CD4-positive, alpha-beta T cell (primary cell): ENCODE data around the gene SLC39A9. TPM values are rescaled to one million over a fixed set of nuclear protein-coding genes. Genes with fewer than 3 reads are reported as not detected.

Source experiments
- ATAC-seq: fragments of 200-7000 bp; cut with Tn5 transposase; one replicate; pipeline ENCODE4 v1.10.0; 2022; ENCODE audit warnings: mild to moderate bottlenecking; ENCODE audit not compliant: poor library complexity
- CTCF ChIA-PET: fragments of 350-600 bp; sonication (Branson Sonifier 250); formaldehyde crosslinking; loops from one replicate; lab custom pipeline; 2021; ENCODE audit warnings: antibody characterized with exemption, inconsistent platforms; lab: Charles Lee
- POLR2A ChIA-PET: fragments of 350-600 bp; sonication (Branson Sonifier 250); formaldehyde crosslinking; loops from one replicate; lab custom pipeline; 2021; ENCODE audit warnings: antibody characterized with exemption, inconsistent platforms; lab: Charles Lee
- DNase-seq, 14 experiments: peaks; one replicate each; pipeline ENCODE4 v3.0.0-alpha.2; 2013 to 2020; ENCODE audit warnings: mixed read lengths in 2 of 14
- H3K27ac ChIP-seq, 2 donors: one replicate each; pipeline versions ENCODE4 v1.5.1 to v1.7.0; 2013; ENCODE audit warnings: low read length in 2 of 2, low read depth in 1 of 2, mild to moderate bottlenecking in 1 of 2
- H3K27me3 ChIP-seq, 2 experiments: 1 replicate in 1 of 2; 2 replicates in 1 of 2; pipeline versions ENCODE4 v1.6.1 to v1.7.0; 2013; ENCODE audit warnings: low read length in 2 of 2, control low read depth in 1 of 2, mild to moderate bottlenecking in 1 of 2, moderate library complexity in 1 of 2; ENCODE audit not compliant: insufficient read depth in 2 of 2, control insufficient read depth in 1 of 2
- H3K36me3 ChIP-seq: one replicate; pipeline ENCODE4 v1.6.1; 2013; ENCODE audit warnings: low read length, control low read depth; ENCODE audit not compliant: insufficient read depth
- H3K4me1 ChIP-seq: one replicate; pipeline ENCODE4 v1.6.1; 2013; ENCODE audit warnings: low read length, control low read depth; ENCODE audit not compliant: insufficient read depth
- H3K4me3 ChIP-seq: one replicate; pipeline ENCODE4 v1.5.1; 2013; ENCODE audit warnings: mild to moderate bottlenecking, low read length, moderate library complexity
- H3K9me3 ChIP-seq, 2 experiments: 1 replicate in 1 of 2; 2 replicates in 1 of 2; pipeline versions ENCODE4 v1.6.1 to v1.7.0; 2013; ENCODE audit warnings: low read length in 2 of 2, mild to moderate bottlenecking in 2 of 2, control low read depth in 1 of 2, moderate library complexity in 1 of 2; ENCODE audit not compliant: control insufficient read depth in 1 of 2, insufficient read depth in 1 of 2
- H3K27ac Mint-ChIP-seq: one replicate; pipeline ENCODE4 v1.8.0; 2020; ENCODE audit warnings: mixed read lengths
- H3K27me3 Mint-ChIP-seq: one replicate; pipeline ENCODE4 v1.8.0; 2021; ENCODE audit warnings: mixed read lengths
- H3K36me3 Mint-ChIP-seq: one replicate; pipeline ENCODE4 v1.8.0; 2021; ENCODE audit warnings: low read depth, mixed read lengths
- H3K4me1 Mint-ChIP-seq: one replicate; pipeline ENCODE4 v1.8.0; 2021; ENCODE audit warnings: low read depth, mixed read lengths
- H3K4me3 Mint-ChIP-seq: one replicate; pipeline ENCODE4 v1.8.0; 2020; ENCODE audit warnings: mild to moderate bottlenecking, mixed read lengths
- H3K9me3 Mint-ChIP-seq: one replicate; pipeline ENCODE4 v1.8.0; 2020; ENCODE audit warnings: mixed read lengths
- intact Hi-C, 2 experiments: fragments of 100-400 bp; cut with DNase I in 1 of 2; cut with micrococcal nuclease in 1 of 2; formaldehyde crosslinking; loops; one replicate each; pipeline versions ENCODE4 v1.15.1 to v1.9.0; 2023 to 2025; cut with DNase I, micrococcal nuclease
- total RNA-seq, 174 experiments: library from RNA in 2 of 174; stranded (reverse) in 2 of 174; gene quantifications; one replicate each; pipeline ENCODE4 v1.2.3 and lab custom pipeline; 2021 to 2026
- TF ChIP-seq, protein P1 (sequence below): fragments of 200-600 bp; IDR thresholded peaks from one replicate; pipeline ENCODE4 v1.8.0; 2022; ENCODE audit warnings: antibody characterized with exemption, mild to moderate bottlenecking

Gene SLC39A9
- total RNA-seq, 2 experiments from 2014 or later = 19.5 to 20.5 TPM

DNA sequence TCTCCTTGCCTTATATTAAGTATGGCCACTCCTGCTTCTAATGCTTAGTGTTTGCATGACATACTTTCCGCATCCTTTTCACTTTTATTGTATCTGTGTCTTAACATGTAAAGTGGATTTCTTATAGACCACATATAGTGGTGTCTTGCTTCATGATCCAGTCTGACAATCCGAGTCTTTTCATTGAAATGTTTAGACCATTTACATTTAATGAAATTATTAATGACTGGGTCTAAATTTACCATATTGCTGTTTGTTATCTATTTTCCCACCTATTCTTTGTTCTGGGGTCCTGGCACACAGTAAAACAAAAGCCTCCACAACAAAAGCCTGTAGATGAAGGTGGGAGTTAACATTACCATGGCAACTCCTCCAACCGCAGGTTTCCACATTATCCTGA, 23.3 kb upstream of the SLC39A9 start:
- ATAC-seq = no peak
- Histone ChIP-seq H3K9me3 (no peaks in the 10 kb centered on the region), H3K4me1 (no peaks in the 10 kb centered on the region), H3K4me3 (no peak overlapping the region), H3K27me3 (no peaks in the 10 kb centered on the region), H3K36me3 (peaks cover 38% of the 10 kb centered on the region), H3K27ac (no peak overlapping the region)
- no peak overlapping the region for H3K4me3 Mint-ChIP-seq
- H3K27me3 Mint-ChIP-seq = no peaks in the 10 kb centered on the region
- DNase-seq = no peak
- no peaks in the 10 kb centered on the region for H3K4me1 Mint-ChIP-seq
- no peak overlapping the region for H3K27ac Mint-ChIP-seq
- H3K9me3 Mint-ChIP-seq = peaks cover 7% of the 10 kb centered on the region
- H3K36me3 Mint-ChIP-seq = peaks cover 63% of the 10 kb centered on the region
- CTCF ChIA-PET = no interaction called here
- POLR2A ChIA-PET = no interaction called here
- intact Hi-C loops = no loop called here
- TF ChIP-seq, protein P1, sequence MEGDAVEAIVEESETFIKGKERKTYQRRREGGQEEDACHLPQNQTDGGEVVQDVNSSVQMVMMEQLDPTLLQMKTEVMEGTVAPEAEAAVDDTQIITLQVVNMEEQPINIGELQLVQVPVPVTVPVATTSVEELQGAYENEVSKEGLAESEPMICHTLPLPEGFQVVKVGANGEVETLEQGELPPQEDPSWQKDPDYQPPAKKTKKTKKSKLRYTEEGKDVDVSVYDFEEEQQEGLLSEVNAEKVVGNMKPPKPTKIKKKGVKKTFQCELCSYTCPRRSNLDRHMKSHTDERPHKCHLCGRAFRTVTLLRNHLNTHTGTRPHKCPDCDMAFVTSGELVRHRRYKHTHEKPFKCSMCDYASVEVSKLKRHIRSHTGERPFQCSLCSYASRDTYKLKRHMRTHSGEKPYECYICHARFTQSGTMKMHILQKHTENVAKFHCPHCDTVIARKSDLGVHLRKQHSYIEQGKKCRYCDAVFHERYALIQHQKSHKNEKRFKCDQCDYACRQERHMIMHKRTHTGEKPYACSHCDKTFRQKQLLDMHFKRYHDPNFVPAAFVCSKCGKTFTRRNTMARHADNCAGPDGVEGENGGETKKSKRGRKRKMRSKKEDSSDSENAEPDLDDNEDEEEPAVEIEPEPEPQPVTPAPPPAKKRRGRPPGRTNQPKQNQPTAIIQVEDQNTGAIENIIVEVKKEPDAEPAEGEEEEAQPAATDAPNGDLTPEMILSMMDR = no peak

DNA sequence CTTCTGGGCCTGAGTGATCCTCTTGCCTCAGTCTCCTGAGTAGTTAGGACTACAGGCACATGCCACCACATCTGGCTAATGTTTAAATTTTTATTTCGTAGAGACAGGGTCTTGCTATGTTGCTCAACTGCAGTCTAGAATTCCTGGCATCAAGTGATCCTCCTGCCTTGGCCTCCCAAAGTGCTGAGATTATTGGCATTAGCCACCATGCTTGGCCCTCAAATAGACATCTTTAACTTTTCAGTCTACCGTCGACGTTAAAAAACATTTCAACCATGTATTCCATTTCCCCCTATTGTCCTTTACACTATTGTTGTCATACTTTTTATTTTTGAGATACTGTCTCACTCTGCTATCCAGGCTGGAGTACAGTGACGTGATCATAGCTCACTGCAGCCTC, 22.8 kb upstream of the SLC39A9 start:
- Mint-ChIP-seq H3K4me3 (no peak overlapping the region), H3K4me1 (no peaks in the 10 kb centered on the region), H3K9me3 (peaks cover 7% of the 10 kb centered on the region), H3K36me3 (peaks cover 68% of the 10 kb centered on the region), H3K27ac (no peak overlapping the region), H3K27me3 (no peaks in the 10 kb centered on the region)
- ChIA-PET CTCF (no interaction called here), POLR2A (interaction anchor here (1.7 kb wide), 1 partner anchor 23 kb away, joined by 5 read pairs; the partner anchor contains the start of genes ERH and SLC39A9)
- ATAC-seq (no peak), DNase-seq (no peak)
- TF ChIP-seq, protein P1 = no peak
- intact Hi-C loops = no loop called here
- H3K4me3 ChIP-seq = no peak overlapping the region
- no peak overlapping the region for H3K27ac ChIP-seq
- H3K36me3 ChIP-seq = peaks cover 43% of the 10 kb centered on the region
- H3K27me3 ChIP-seq = no peaks in the 10 kb centered on the region
- H3K4me1 ChIP-seq = no peaks in the 10 kb centered on the region
- no peaks in the 10 kb centered on the region for H3K9me3 ChIP-seq

DNA sequence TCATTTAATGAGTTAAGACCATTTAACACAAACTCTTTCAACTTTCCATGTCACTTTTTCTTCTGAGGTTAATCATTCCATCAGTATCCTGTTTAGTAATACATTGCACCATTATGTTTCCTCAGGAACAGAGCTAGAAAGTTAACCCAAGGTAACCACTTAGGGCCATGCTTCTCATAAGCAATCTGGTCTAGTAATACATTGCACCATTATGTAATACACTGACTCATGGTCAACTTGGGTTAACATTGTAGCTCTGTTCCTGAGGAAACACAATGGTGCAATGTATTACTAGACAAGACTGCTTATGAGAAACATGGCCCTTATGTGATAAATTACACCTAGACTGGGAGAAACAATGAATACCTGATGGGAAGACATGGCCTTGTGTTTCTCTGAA, 22.1 kb upstream of the SLC39A9 start:
- no peak overlapping the region for H3K4me3 Mint-ChIP-seq
- H3K27ac ChIP-seq = no peak overlapping the region

More for the DNA sequence above, 22.1 kb upstream of the SLC39A9 start:
- POLR2A ChIA-PET = interaction anchor here (1.7 kb wide), 1 partner anchor 22 kb away, joined by 5 read pairs; the partner anchor contains the start of genes ERH and SLC39A9
- H3K27me3 Mint-ChIP-seq = no peaks in the 10 kb centered on the region
- TF ChIP-seq, protein P1 = no peak
- no peak overlapping the region for H3K27ac Mint-ChIP-seq
- Histone ChIP-seq H3K4me1 (no peaks in the 10 kb centered on the region), H3K27me3 (no peaks in the 10 kb centered on the region), H3K36me3 (peaks cover 50% of the 10 kb centered on the region), H3K9me3 (no peaks in the 10 kb centered on the region), H3K4me3 (no peak overlapping the region)
- no peaks in the 10 kb centered on the region for H3K4me1 Mint-ChIP-seq
- CTCF ChIA-PET = interaction anchor here (1.3 kb wide), 1 partner anchor 19 kb away, joined by 3 read pairs; no protein-coding TSS in a partner anchor
- ATAC-seq (no peak), DNase-seq (peak in 1 of 14 experiments; percentile 31)
- peaks cover 75% of the 10 kb centered on the region for H3K36me3 Mint-ChIP-seq
- intact Hi-C loops = no loop called here
- peaks cover 7% of the 10 kb centered on the region for H3K9me3 Mint-ChIP-seq
